Raji (cell line): ENCODE measurements around the gene ALKBH5.

ENCODE experiments used
- POLR2A ChIP-seq: IDR thresholded peaks from 2 replicates; pipeline ENCODE4 v1.6.1; 2011; ENCODE audit warnings: low read depth, low read length, control low read depth; ENCODE audit not compliant: insufficient read depth

ALKBH5 gene

GRCh38 chr17:18183334-18184142, at the start of gene ALKBH5:
Gene ALKBH5 (plus strand): TSS chr17:18183828. CDS start chr17:18184244, 416 bp downstream.
- peak; percentile 65 for TF ChIP-seq POLR2A

- no peak for TF ChIP-seq POLR2A
These were observed 47.3 kb upstream of the ALKBH5 start for GRCh38 chr17:18136357-18136756.

GRCh38 chr17:18138065-18138749, 45.4 kb upstream of the ALKBH5 start:
- no peak for TF ChIP-seq POLR2A

GRCh38 chr17:18139092-18139491, 44.5 kb upstream of the ALKBH5 start:
- TF ChIP-seq POLR2A: no peak

GRCh38 chr17:18139498-18139897, 44.1 kb upstream of the ALKBH5 start:
- no peak for TF ChIP-seq POLR2A

GRCh38 chr17:18139949-18140348, 43.7 kb upstream of the ALKBH5 start:
- TF ChIP-seq POLR2A: no peak

GRCh38 chr17:18140648-18141047, 43.0 kb upstream of the ALKBH5 start:
- no peak for TF ChIP-seq POLR2A

- TF ChIP-seq POLR2A: no peak
These were observed 42.3 kb upstream of the ALKBH5 start for GRCh38 chr17:18141210-18141803.

GRCh38 chr17:18142417-18142816, 41.2 kb upstream of the ALKBH5 start:
- TF ChIP-seq POLR2A: no peak

- TF ChIP-seq POLR2A: no peak
These were observed 40.3 kb upstream of the ALKBH5 start for GRCh38 chr17:18143044-18143936.

- TF ChIP-seq POLR2A: no peak
These were observed 39.4 kb upstream of the ALKBH5 start for GRCh38 chr17:18144261-18144660.

- TF ChIP-seq POLR2A: no peak
These were observed 38.8 kb upstream of the ALKBH5 start for GRCh38 chr17:18144855-18145254.

- TF ChIP-seq POLR2A: no peak
These were observed 37.8 kb upstream of the ALKBH5 start for GRCh38 chr17:18145811-18146210.

GRCh38 chr17:18146259-18146658, 37.4 kb upstream of the ALKBH5 start:
- TF ChIP-seq POLR2A: no peak

- no peak for TF ChIP-seq POLR2A
These were observed 36.6 kb upstream of the ALKBH5 start for GRCh38 chr17:18146980-18147379.

GRCh38 chr17:18148586-18148985, 35.0 kb upstream of the ALKBH5 start:
- no peak for TF ChIP-seq POLR2A

- TF ChIP-seq POLR2A: no peak
These were observed 32.3 kb upstream of the ALKBH5 start for GRCh38 chr17:18151290-18151689.
